Activated CD8-positive, alpha-beta memory T cell treated with anti-CD3 and anti-CD28 coated beads for 24 hours (primary cell): ENCODE data around the gene CDK7.
"Not testable (repeated sequence)": the region's sequence is repeated elsewhere in the genome, so short reads cannot be mapped to it uniquely, and the experiment has no call there.

ENCODE experiments used
- DNase-seq: peaks from one replicate; pipeline ENCODE4 v3.0.0-alpha.2; 2020

Gene CDK7

GRCh38 chr5:69234457-69235268, at the start of gene CDK7:
TSS of gene CDK7 (plus strand) at chr5:69234886. CDS start at chr5:69234976, 90 bp downstream.
- peak; percentile 94 for DNase-seq

DNA sequence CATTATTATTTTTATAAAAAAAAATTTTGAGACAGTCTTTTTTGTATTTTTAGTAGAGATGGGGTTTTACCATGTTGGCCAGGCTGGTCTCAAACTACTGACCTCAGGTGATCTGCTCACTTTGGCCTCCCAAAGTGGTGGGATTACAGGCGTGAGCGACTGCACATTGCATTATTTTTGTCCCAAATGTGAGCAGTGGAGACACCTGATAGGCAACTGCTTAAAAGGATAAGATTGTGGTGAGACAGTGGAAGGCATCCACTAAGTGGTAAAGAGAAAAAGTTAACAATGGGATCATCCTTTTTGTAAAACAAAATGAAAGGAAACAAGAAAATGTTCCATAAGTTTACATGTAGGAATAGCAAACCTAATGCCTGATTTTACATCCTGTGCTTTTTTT, 47.3 kb upstream of the CDK7 start:
- DNase-seq, result no peak

DNA sequence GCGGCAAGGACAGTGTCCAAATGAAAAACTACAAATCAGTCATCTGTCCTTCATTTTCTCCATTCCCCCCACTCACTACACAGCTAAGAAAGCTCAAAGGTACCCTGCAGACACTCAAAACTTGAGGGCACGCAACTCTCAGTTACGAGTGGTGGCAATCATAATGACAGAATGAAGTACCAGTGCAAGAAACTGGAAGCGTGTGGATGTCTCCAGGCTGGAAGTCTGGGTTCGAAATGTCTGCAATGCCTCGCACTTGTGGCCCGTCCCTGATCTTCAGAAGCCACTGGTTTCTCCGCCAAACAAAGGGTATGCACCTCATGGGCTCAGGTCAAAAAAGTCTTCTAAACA, 45.9 kb upstream of the CDK7 start:
- DNase-seq, result no peak

GRCh38 chr5:69189162-69190086, 45.3 kb upstream of the CDK7 start, which contains the start of gene CENPH:
TSS of gene CENPH (plus strand) at chr5:69189583. CDS start at chr5:69189635, 52 bp downstream.
- peak; percentile 95 for DNase-seq

DNA sequence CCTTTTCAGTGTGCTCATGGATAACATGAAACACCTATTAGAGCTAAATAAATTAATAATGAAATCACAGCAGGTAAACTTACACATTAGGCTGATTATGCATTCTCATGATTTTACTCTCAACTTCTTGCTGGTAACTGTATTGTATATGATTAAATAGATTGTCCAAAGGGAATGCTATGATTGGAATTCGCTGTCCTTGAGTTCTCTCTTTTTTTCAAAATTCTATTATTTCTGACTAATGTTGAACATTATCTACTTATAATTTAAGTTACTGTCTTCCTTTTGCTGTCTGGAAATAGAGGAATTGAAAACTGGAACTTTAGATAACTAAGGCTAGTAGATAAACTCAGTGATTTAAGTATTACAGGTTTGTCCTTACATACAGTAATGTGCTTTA, 32.2 kb upstream of the CDK7 start:
- no peak for DNase-seq

GRCh38 chr5:69206528-69207190, 28.0 kb upstream of the CDK7 start:
- no peak for DNase-seq

GRCh38 chr5:69209602-69210001, 25.1 kb upstream of the CDK7 start:
- no peak for DNase-seq

- peak; percentile 19 for DNase-seq
These were observed 23.5 kb upstream of the CDK7 start for GRCh38 chr5:69211200-69211599.

- no peak for DNase-seq
These were observed 22.7 kb upstream of the CDK7 start for GRCh38 chr5:69212022-69212421.

- DNase-seq, result peak; percentile 32
These were observed 21.0 kb upstream of the CDK7 start for GRCh38 chr5:69213513-69214215.

DNA sequence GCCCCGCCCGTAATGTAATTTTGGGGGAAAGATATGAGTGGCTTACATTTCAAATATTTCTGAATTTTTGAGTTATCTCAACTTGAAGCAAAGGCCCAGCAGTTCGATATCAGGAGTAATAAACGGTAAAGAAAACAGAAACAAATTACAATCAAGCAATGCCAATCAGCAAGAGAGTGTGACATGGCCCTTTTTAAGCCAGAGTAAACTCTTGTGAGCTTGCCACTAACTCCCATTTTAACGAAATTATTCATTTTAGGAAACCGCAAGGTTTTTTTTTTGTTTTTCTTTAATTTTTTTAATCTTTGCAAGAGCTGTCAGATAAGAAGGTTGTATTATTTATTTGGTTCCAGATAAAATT, 17.6 kb upstream of the CDK7 start:
- peak; percentile 30 for DNase-seq

GRCh38 chr5:69217548-69218526, 16.8 kb upstream of the CDK7 start:
- DNase-seq, result peak; percentile 97

- DNase-seq, result no peak
These were observed 14.7 kb upstream of the CDK7 start for GRCh38 chr5:69219939-69220338.

DNA sequence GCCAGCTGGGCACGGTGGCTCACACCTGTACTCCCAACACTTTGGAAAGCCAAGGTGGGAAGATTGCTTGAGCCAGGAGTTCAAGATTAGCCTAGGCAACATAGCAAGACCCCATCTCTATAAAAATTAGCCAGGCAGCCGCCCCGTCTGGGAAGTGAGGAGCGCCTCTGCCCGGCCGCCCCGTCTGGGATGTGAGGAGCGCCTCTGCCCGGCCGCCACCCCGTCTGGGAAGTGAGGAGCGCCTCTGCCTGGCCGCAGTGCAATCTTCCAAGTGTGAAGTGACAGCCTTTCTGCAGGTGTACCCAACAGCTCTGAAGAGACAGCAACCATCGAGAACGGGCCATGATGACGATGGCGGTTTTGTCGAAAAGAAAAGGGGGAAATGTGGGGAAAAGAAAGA, 14.3 kb upstream of the CDK7 start:
- not testable (repeated sequence) for DNase-seq

DNA sequence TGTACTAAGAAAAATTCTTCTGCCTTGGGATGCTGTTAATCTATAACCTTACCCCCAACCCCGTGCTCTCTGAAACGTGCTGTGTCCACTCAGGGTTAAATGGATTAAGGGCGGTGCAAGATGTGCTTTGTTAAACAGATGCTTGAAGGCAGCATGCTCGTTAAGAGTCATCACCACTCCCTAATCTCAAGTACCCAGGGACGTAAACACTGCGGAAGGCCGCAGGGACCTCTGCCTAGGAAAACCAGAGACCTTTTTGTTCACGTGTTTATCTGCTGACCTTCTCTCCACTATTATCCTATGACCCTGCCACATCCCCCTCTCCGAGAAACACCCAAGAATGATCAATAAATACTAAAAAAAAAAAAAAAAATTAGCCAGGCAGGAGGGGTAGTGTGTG, 13.9 kb upstream of the CDK7 start:
- DNase-seq, result not testable (repeated sequence)

DNA sequence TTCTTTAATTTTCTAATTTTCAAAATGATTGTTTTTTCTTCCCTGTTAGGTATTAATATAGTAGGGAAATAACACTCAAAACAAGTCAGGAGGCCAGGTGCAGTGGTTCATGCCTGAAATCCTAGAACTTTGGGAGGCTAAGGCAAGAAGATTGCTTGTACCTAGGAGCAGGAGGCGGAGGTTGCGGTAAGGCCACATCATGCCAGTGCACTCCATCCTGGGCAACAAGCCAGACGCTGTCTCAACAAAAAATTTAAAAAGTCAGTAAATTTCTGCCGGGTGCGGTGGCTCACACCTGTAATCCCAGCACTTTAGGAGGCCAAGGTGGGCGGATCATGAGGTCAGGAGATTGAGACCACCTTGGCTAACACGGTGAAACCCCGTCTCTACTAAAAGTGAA, 10.2 kb upstream of the CDK7 start:
- DNase-seq, result no peak

DNA sequence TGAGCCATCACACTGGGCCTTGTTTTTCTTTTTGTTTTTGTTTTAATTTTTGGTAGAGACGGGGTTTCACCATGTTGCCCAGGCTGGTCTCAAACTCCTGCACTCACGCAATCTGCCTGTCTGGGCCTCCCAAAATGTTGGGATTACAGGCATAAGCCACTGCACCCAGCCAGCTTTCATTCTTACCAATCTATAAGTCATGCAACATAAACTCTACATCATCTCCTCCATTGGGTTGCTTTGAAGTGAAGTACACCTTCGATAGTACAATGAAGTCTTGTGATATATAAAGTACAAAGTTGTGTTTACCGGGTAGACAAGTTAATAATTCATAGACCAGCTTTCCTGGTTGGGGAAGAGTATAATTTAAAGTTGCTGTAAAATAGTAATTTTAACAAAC, 8.8 kb upstream of the CDK7 start:
- DNase-seq, result no peak

- no peak for DNase-seq
These were observed 4.5 kb upstream of the CDK7 start for GRCh38 chr5:69230181-69230580.

GRCh38 chr5:69231281-69231680, 3.4 kb upstream of the CDK7 start:
- no peak for DNase-seq

- no peak for DNase-seq
These were observed 2.8 kb upstream of the CDK7 start for GRCh38 chr5:69231851-69232250.

DNA sequence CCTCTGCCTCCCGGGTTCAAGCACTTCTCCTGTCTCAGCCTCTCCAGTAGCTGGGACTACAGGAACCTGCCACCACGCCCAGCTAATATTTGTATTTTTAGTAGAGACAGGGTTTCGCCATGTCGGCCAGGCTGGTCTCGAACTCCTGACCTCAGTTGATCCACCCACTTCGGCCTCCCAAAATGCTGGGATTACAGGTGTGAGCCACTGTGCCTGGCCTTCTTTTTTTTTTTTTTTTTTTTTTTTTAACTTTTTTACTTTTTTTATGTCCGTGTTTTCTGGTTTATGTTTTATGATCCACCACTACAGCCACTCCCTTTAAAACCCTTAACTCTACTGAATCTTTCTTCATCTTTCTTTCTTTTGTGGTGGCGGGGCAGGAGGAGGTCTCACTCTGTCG, 2.0 kb downstream of the CDK7 start:
- DNase-seq, result not testable (repeated sequence)

DNA sequence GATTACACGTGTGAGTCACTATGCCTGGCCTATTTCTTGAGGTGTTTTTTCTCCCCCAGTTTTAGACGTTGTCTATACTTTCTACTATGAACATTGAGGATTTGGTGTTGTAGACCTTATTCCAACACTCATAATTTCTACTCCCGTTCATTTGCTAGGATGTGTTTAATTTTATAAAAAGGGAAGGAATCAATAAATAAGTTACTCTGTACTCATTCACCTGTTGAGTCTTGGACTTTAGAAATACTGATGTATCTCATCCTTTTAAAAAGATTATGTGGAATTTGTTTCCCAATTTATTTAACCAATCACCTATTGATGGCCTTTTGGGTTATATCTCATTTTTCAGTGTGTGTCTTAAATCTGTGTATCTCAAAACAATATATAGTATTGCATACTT, 3.2 kb downstream of the CDK7 start:
- no peak for DNase-seq
